K562 (cell line): ENCODE measurements around the gene HIVEP3. TPM values are rescaled to one million over a fixed set of nuclear protein-coding genes. Genes with fewer than 3 reads are reported as not detected.
A peak's percentile ranks its signal among the peaks of the same experiment; 100 is the strongest.

Experiments used
- ATAC-seq: fragments of 200-7000 bp; cut with Tn5 transposase; 3 replicates; pipeline ENCODE4 v1.9.1; 2020; ENCODE audit warnings: moderate library complexity
- BruUV-seq: library from RNA; stranded (reverse); fragments of 400-500 nt; replicated peaks from 2 replicates; lab custom pipeline; 2021; lab: Mats Ljungman, UMichigan
- CTCF ChIA-PET: fragments of 300-600 bp; formaldehyde crosslinking; extraction: SDS; loops from one replicate; lab custom pipeline; 2021; ENCODE audit warnings: low intra/inter-chr PET ratio; lab: Yijun Ruan, JAX
- POLR2A ChIA-PET: fragments of 300-600, 350-650 bp; sonication (Branson Sonifier 250); formaldehyde crosslinking; extraction: SDS; loops from one replicate; lab custom pipeline; 2021; ENCODE audit warnings: antibody characterized with exemption, inconsistent platforms; lab: Yijun Ruan, JAX
- DNase-seq, 4 experiments: peaks; one replicate each; pipeline versions ENCODE4 v3.0.0 to v3.0.0-alpha.2; 2011 to 2018; ENCODE audit warnings: low spot score in 3 of 4, mixed read lengths in 3 of 4; ENCODE audit errors: extremely low read depth in 1 of 4
- FAIRE-seq: peaks from 2 replicates; lab custom pipeline; 2011; peaks lifted over from hg19 to GRCh38; lab: Jason Lieb, UNC
- H2AFZ ChIP-seq: 2 replicates; pipeline ENCODE4 v1.6.0; 2011; ENCODE audit warnings: low read depth, low read length, control low read depth, inconsistent platforms
- H3K27ac ChIP-seq: fragments of 200-600 bp; 3 replicates; pipeline ENCODE4 v1.8.0; 2011; ENCODE audit warnings: low read depth, mild to moderate bottlenecking, control low read depth, inconsistent platforms, low read length, moderate library complexity, mixed read lengths; ENCODE audit errors: extremely low read depth
- H3K27me3 ChIP-seq, 2 experiments: fragments of 300-600 bp in 1 of 2; 2 replicates in 1 of 2; 3 replicates in 1 of 2; pipeline versions ENCODE4 v1.6.0 to v1.8.0; 2011; ENCODE audit warnings: inconsistent platforms in 2 of 2, low read length in 2 of 2, mild to moderate bottlenecking in 1 of 2, mixed read lengths in 1 of 2, moderate library complexity in 1 of 2; ENCODE audit not compliant: control insufficient read depth in 2 of 2, insufficient read depth in 2 of 2
- H3K36me3 ChIP-seq: fragments of 300-600 bp; 3 replicates; pipeline ENCODE4 v1.8.0; 2011; ENCODE audit warnings: mild to moderate bottlenecking, low read length, inconsistent platforms; ENCODE audit not compliant: control insufficient read depth, insufficient read depth
- H3K4me1 ChIP-seq, 2 experiments: fragments of 200-600 bp in 1 of 2; replicated peaks in 1 of 2; 2 replicates in 1 of 2; 3 replicates in 1 of 2; pipeline versions ENCODE4 v1.5.1 to v1.8.0; 2011; ENCODE audit warnings: inconsistent platforms in 2 of 2, low read length in 2 of 2, mild to moderate bottlenecking in 1 of 2, mixed read lengths in 1 of 2, moderate library complexity in 1 of 2; ENCODE audit not compliant: control insufficient read depth in 2 of 2, insufficient read depth in 2 of 2
- H3K4me2 ChIP-seq: 2 replicates; pipeline ENCODE4 v1.6.1; 2011; ENCODE audit warnings: low read length, control low read depth, inconsistent platforms, mixed read lengths; ENCODE audit not compliant: insufficient read depth
- H3K4me3 ChIP-seq: fragments of 200-600 bp; sonication (generic), shearing (Covaris generic); 2 replicates; pipeline ENCODE4 v1.5.1; 2016; ENCODE audit warnings: control low read depth, inconsistent platforms
- H3K79me2 ChIP-seq: fragments of 200-600 bp; 3 replicates; pipeline ENCODE4 v1.8.0; 2011; ENCODE audit warnings: low read length, inconsistent platforms; ENCODE audit not compliant: control insufficient read depth, insufficient read depth
- H3K9ac ChIP-seq, 2 experiments: 2 replicates each; pipeline versions ENCODE4 v1.6.0 to v1.6.1; 2011; ENCODE audit warnings: low read depth in 2 of 2, low read length in 2 of 2, control low read depth in 1 of 2, inconsistent platforms in 1 of 2, mild to moderate bottlenecking in 1 of 2, mixed read lengths in 1 of 2; ENCODE audit not compliant: insufficient read depth in 1 of 2
- H3K9me1 ChIP-seq: one replicate; pipeline ENCODE4 v1.6.0; 2011; ENCODE audit warnings: inconsistent platforms, mild to moderate bottlenecking, low read length, moderate library complexity; ENCODE audit not compliant: control insufficient read depth, insufficient read depth
- H3K9me3 ChIP-seq: replicated peaks from 2 replicates; pipeline ENCODE4 v1.5.1; 2011; ENCODE audit warnings: low read depth, low read length, inconsistent platforms; ENCODE audit not compliant: control insufficient read depth, insufficient read depth
- H4K20me1 ChIP-seq: replicated peaks from 2 replicates; pipeline ENCODE4 v1.6.1; 2011; ENCODE audit warnings: low read length, inconsistent platforms, mixed read lengths; ENCODE audit not compliant: control insufficient read depth, insufficient read depth
- CHD1 ChIP-seq: fragments of 200-600 bp; sonication (generic); IDR thresholded peaks from one replicate; pipeline ENCODE4 v1.6.1; 2012; ENCODE audit warnings: mild to moderate bottlenecking, moderate library complexity, low read length, inconsistent platforms
- EGR1 ChIP-seq: fragments of 450-650 bp; conservative IDR thresholded peaks from 2 replicates; pipeline ENCODE4 v1.6.1; 2017; ENCODE audit warnings: mild to moderate bottlenecking
- ETV6 ChIP-seq, 3 experiments: fragments of 150-350 bp in 1 of 3; sonication (generic) in 1 of 3; formaldehyde crosslinking in 1 of 3; IDR thresholded peaks; 2 replicates each; pipeline versions ENCODE4 v1.6.1 to v1.8.0; 2014 to 2022; ENCODE audit warnings: borderline replicate concordance in 2 of 3, low read depth in 2 of 3, antibody characterized with exemption in 1 of 3, low read length in 1 of 3, mild to moderate bottlenecking in 1 of 3, missing genetic modification reagents in 1 of 3
- GABPB2 ChIP-seq: fragments of 250-450 bp; sonication (Bioruptor Pico); conservative IDR thresholded peaks from 2 replicates; pipeline ENCODE4 v1.5.1; 2021; ENCODE audit warnings: mild to moderate bottlenecking
- HNRNPK ChIP-seq: fragments of 200-400 bp; formaldehyde crosslinking; IDR thresholded peaks from one replicate; pipeline ENCODE4 v1.6.1; 2018; ENCODE audit warnings: mild to moderate bottlenecking, low read depth, low read length; ENCODE audit not compliant: poor library complexity, severe bottlenecking
- MXD1 ChIP-seq: fragments of 250-450 bp; sonication (Bioruptor Pico); IDR thresholded peaks from 2 replicates; pipeline ENCODE4 v1.8.0; 2021; ENCODE audit warnings: borderline replicate concordance, mild to moderate bottlenecking, moderate library complexity; ENCODE audit not compliant: poor library complexity, severe bottlenecking
- NFIC ChIP-seq: fragments of 450-650 bp; IDR thresholded peaks from 2 replicates; pipeline ENCODE4 v1.6.1; 2017; ENCODE audit warnings: mild to moderate bottlenecking, inconsistent platforms
- POLR2B ChIP-seq: fragments of 450-650 bp; IDR thresholded peaks from 2 replicates; pipeline ENCODE4 v1.6.1; 2018; ENCODE audit warnings: low read depth; ENCODE audit not compliant: partially characterized antibody
- PREB ChIP-seq: sonication (generic); formaldehyde crosslinking; IDR thresholded peaks from 2 replicates; pipeline ENCODE4 v1.8.1; 2023; ENCODE audit warnings: mild to moderate bottlenecking, missing genetic modification reagents
- ZKSCAN1 ChIP-seq: fragments of 150-350 bp; IDR thresholded peaks from 2 replicates; pipeline ENCODE4 v1.6.1; 2016; ENCODE audit warnings: low read depth, low read length
- ZNF277 ChIP-seq: fragments of 250-450 bp; sonication (Bioruptor Pico); IDR thresholded peaks from 2 replicates; pipeline ENCODE4 v1.8.0; 2022; ENCODE audit warnings: inconsistent platforms, mild to moderate bottlenecking, moderate library complexity, borderline replicate concordance
- WGBS: fragments of 100-300 bp; shearing (Covaris generic); methylation state at CpG from one replicate; pipeline ENCODE4 v1.1.6; 2016; ENCODE audit warnings: low coverage, mixed read lengths; ENCODE audit not compliant: insufficient coverage; ENCODE audit errors: missing lambda C conversion rate; 5-methylcytosine and 5-hydroxymethylcytosine counted together
- in situ Hi-C: fragments of 300-500 bp; cut with MboI; formaldehyde crosslinking; loops from 4 replicates; pipeline ENCODE4 v1.15.0; 2018; ENCODE audit warnings: inconsistent platforms, mixed read lengths
- intact Hi-C: fragments of 100-400 bp; cut with micrococcal nuclease; formaldehyde crosslinking; loops from 2 replicates; pipeline ENCODE4 v1.14.2; 2022
- polyA plus RNA-seq, 8 experiments: library from polyadenylated mRNA; depleted of rRNA in 4 of 8; stranded (reverse) in 5 of 8; unstranded in 3 of 8; fragments of >200 nt; fragmentation: Nextera tagmentation in 2 of 8; fragmentation: Illumina TruSeq in 1 of 8; extraction: Ambion mirVana in 2 of 8; extraction: Trizol in 1 of 8; gene quantifications; 2 replicates each; pipeline versions ENCODE4 v1.2.1 to v1.2.3, GENCODE V29; 2011 to 2014; ENCODE audit warnings: inconsistent platforms in 1 of 8, missing spikeins in 1 of 8
- total RNA-seq, 7 experiments: library from RNA; depleted of rRNA in 6 of 7; stranded (reverse); fragments of >200 nt in 6 of 7; fragmentation: Illumina TruSeq in 2 of 7; extraction: Trizol in 2 of 7; gene quantifications; 2 replicates each; pipeline versions ENCODE4 v1.2.1 to v1.2.3, GENCODE V29; 2011 to 2021; ENCODE audit warnings: low replicate concordance in 1 of 7

Gene HIVEP3
- total and polyA plus RNA-seq, 9 of the 15 experiments (the other 6 are each of a cell fraction or from before 2014, with no cell fraction given) = 0.09 to 0.58 (median 0.34) TPM; not detected in 1

- Histone ChIP-seq H4K20me1 (no peaks in the 10 kb centered on the region; the same call in 1 of the 2 replicates), H3K36me3 (no peaks in the 10 kb centered on the region), H3K27me3 (peaks cover 22 to 73% of the 10 kb centered on the region in 2 experiments), H3K4me2 (no peak overlapping the region), H3K27ac (no peak overlapping the region), H3K4me3 (no peak overlapping the region), H3K4me1 (peaks cover 3 to 10% of the 10 kb centered on the region in 2 experiments; a peak in 3 of 5 replicates), H3K9me3 (no peaks in the 10 kb centered on the region), H3K9ac (no peak overlapping the region), H2AFZ (no peak overlapping the region), H3K9me1 (peaks cover 4% of the 10 kb centered on the region), H3K79me2 (no peaks in the 10 kb centered on the region)
- FAIRE-seq = no peak
- no peak for DNase-seq
- intact Hi-C loops (no loop called here), in situ Hi-C loops (no loop called here)
- ChIA-PET CTCF (no interaction called here), POLR2A (interaction anchor here (0.7 to 1.0 kb wide), 2 partner anchors 21 to 116 kb away, joined by 3 to 6 read pairs; no protein-coding TSS in a partner anchor)
- no peak for ATAC-seq
- no TSS peak for BruUV-seq
- TF ChIP-seq NFIC (peak; percentile 53), EGR1 (peak; percentile 19; the same call in 1 of the 2 replicates), ZKSCAN1 (no peak)
- WGBS = under 1% methylated on average over 10 of the region's 10 CpGs
These were observed 380.9 kb downstream of the HIVEP3 start for GRCh38 chr1:41537788-41538351.

GRCh38 chr1:41537251-41537650 is 381.5 kb downstream of the HIVEP3 start:
- in situ Hi-C loops (no loop called here), intact Hi-C loops (no loop called here)
- H3K4me2 ChIP-seq = no peak overlapping the region
- FAIRE-seq (no peak), ATAC-seq (no peak), DNase-seq (no peak)
- ChIA-PET CTCF (no interaction called here), POLR2A (interaction anchor here (0.7 kb wide), 1 partner anchor 116 kb away, joined by 3 read pairs; no protein-coding TSS in a partner anchor)
- no TSS peak for BruUV-seq
- no peaks in the 10 kb centered on the region for H3K36me3 ChIP-seq
- H3K9me3 ChIP-seq = no peaks in the 10 kb centered on the region
- peaks cover 22 to 69% of the 10 kb centered on the region in 2 experiments for H3K27me3 ChIP-seq
- H3K4me3 ChIP-seq = no peak overlapping the region
- no peaks in the 10 kb centered on the region; the same call in 1 of the 2 replicates for H4K20me1 ChIP-seq
- H3K9ac ChIP-seq = 0 out of 4 replicates have a peak overlapping the region, but pooled peaks of 1 of the 2 experiments have one; percentile 6
- no peak overlapping the region for H3K27ac ChIP-seq
- 2% methylated on average over 6 of the region's 6 CpGs for WGBS
- peaks cover 3 to 10% of the 10 kb centered on the region in 2 experiments; a peak in 3 of 5 replicates for H3K4me1 ChIP-seq
- peaks cover 4% of the 10 kb centered on the region for H3K9me1 ChIP-seq
- H2AFZ ChIP-seq = no peak overlapping the region
- H3K79me2 ChIP-seq = no peaks in the 10 kb centered on the region
- TF ChIP-seq CHD1 (no peak), MXD1 (CRISPR knock-in tag) (no peak), PREB (no peak), HNRNPK (no peak), ZNF277 (CRISPR knock-in tag) (no peak), ETV6 (IDR thresholded peaks at IDR 0.05; ENCODE audit: borderline replicate concordance in 1 of 2, low read depth in 2 of 2, low read length in 1 of 2) (no peak), ETV6 (CRISPR knock-in tag; IDR thresholded peaks at IDR 0.05; ENCODE audit: borderline replicate concordance) (no peak), GABPB2 (no peak), POLR2B (no peak)
